ENCODE data around the gene SEC31B.

SEC31B gene

DNA sequence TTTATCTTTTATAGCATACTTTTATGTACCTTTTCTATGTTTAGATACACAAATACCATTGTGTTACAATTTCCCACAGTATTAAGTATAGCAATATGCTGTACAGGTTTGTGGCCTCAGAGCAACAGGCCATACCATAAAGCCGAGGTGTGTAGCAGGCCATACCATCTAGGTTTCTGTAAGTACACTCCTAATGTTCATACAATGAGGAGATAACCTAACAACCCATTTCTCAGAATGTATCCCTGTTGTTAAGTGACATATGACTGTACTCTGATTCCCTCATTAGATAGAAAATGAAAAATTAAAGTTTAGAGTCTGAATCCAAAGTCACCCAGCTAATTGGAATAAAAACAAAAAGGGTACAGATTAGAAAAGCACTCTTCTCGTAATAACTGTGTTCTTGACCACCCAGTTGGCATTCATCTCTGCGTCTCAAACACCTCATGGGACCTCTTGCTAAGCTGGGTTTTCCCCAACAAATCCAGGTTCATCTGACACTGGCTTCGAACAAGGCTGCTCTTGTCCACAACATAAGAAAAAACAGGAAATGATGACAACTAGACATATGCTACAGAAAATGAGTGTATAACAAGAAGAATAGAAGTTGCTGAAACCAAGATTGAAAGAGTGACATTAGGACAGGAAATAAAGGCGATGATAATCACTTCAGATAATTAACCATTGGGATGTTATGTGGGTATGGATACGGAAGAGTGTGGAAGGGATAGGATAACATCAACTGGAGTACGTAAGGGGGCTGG, 8.6 kb upstream of the SEC31B start:
- DNase-seq, result no peak

DNA sequence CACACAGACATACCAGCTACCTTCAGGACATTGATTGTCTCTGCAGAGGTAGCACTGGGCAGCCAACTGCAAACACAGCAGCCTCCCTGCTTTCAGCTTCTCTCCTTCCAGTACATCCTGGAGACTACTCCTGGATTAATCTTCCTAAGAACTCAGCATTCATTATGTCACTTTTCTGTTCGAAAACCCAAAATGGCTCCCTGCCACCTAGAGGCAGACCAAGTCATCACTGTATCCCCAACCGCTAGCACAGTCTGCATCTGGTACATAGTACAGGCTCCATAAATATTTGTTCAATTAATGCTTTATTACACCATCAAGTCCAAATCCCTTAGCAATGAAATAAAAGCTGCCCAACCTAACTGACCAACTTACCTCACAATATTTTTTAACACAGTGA, 5.0 kb upstream of the SEC31B start:
- DNase-seq, result no peak

DNA sequence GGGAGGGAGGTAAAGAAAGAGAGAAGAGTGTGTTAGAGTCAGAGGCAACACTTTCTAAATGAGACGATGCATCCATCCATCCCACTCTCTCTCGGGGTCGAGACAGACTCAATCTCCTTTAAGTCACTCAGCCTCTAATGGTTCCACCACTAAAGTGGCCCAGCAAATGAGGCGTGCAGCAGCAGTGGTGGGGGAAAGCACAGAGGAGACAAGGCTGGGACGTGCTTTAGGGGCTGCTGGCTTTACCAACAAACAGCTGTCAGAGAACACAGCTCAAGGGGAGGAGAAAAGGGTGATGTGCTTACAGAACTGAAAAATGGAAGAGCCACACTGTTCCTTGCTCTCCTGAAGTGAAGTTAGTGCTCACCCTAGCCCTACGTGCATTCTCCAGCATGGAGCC, 4.5 kb upstream of the SEC31B start:
- DNase-seq, result no peak

DNA sequence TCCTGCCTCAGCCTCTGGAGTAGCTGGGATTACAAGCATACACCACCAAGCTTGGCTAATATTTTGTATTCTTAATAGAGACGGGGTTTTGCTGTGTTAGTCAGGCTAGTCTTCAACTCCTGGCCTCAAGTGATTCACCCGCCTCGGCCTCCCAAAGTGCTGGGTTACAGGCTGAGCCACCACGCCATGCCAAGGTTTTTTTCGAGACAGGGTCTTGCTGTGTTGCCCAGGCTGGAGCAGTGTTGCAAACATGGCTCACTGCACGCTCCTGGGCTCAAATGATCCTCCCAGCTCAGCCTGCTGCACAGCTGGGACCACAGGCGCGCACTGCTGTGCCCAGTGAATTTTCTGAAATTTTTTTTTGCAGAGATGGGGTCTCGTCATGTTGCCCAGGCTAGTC, 3.3 kb upstream of the SEC31B start:
- no peak for DNase-seq

DNA sequence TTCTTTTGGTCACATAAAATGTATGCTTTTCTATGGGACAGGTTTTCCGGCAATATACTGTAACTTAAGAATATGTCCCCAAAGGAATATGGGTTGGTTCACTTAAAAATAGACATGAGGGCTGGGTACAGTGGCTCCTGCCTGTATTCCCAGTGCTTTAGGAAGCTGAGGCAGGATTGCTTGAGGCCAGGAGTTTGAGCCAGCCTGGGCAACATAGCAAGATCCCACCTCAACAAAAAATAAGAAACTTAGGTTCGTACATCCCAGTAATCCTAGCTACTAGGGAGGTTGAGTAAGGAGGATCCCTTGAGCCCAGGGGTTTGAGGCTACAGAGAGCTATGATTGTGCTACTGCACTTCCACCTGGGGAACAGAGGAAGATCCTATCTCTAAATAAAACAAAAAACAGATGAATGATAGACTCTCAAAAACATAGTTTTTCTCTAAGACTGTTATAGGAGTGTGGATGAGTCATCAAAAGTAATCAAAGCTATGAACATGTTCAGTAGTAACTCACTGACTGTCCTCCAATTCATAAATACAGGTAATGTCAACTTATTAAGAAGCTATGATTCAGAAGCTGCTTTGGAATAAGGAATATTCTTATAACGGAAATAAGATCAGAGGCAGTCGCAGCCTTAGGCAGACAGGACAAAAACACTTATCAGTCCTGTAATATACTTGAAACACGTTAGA, 2.6 kb upstream of the SEC31B start:
- DNase-seq, result no peak

DNA sequence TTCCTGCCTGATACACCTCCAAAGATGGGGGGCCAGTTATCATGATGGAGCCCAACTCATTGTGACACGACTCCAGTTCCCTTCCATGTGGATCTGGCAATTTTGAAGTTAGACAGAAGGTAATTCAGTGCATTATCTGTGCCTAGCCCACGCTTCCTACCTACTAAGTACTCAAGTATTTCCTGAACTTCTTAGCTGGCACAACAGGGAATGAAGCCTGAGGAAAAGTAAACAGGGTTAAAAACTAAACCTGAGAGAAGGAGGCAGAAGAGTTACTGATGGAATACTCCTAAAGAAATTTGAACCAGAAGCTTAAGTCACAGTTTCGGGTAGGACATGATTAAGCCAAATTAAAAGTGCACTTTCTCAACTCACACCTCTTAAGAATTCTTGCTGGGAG, 1.1 kb upstream of the SEC31B start:
- no peak for DNase-seq

DNA sequence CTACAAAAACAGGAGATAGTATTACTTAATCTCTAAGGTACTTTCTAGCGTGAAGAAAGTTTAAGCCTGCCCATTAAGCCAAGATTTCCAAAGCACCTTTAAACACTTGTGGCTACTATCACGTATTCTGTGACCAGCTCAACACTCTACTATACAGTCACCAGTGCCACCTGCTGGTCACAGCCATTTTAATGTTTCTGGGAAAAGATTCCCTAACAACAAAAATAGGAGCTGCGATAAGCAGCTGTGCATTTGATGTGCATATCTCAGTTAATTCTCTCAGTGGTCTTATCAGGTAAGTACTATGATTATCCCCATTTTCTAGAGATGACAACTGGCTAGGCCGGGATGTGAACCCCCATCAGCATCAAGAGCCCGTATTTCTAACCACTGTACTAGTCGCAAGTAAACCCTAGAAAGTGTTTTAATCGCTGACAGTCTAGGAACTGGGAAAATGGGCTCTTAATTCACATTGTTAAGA, 860 bp downstream of the SEC31B start:
- DNase-seq, result no peak

DNA sequence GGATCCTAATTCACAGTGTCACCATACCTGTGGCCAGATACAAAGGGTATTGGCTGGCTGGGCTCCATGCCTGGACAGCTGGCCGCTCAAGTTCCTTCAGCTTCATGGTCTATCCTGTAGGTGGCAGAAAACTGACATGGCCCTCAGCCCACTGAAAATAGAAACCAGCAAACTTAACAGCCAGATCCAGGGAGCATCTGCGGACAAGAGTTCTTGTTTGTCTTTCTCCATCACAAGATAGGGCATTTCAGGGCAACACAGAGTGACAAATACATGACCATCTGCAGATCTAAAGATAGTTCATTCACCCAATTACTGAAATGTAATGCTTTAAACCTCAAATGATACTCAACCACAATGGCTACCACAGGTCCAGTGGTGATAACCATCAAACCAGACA, 2.8 kb downstream of the SEC31B start:
- no peak for DNase-seq

DNA sequence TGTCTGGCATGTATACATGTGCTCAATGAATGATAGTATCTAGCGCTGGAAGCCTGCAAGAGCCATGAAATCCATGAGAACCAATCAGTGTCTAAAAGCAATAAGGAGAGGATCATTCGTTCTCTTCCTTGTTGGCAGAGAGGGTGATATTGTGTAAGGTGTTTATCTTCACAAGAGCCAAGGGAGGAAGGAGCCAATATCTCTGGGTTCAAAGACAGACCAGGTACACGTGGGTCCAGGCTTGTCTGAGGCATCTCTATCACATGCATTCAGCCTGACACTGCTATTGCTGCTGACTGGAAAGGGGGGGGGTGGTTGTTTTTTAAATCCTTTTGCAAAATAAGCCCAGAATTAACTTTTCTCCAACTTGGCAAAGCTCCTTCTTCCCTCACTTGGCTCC, 4.0 kb downstream of the SEC31B start:
- no peak for DNase-seq

DNA sequence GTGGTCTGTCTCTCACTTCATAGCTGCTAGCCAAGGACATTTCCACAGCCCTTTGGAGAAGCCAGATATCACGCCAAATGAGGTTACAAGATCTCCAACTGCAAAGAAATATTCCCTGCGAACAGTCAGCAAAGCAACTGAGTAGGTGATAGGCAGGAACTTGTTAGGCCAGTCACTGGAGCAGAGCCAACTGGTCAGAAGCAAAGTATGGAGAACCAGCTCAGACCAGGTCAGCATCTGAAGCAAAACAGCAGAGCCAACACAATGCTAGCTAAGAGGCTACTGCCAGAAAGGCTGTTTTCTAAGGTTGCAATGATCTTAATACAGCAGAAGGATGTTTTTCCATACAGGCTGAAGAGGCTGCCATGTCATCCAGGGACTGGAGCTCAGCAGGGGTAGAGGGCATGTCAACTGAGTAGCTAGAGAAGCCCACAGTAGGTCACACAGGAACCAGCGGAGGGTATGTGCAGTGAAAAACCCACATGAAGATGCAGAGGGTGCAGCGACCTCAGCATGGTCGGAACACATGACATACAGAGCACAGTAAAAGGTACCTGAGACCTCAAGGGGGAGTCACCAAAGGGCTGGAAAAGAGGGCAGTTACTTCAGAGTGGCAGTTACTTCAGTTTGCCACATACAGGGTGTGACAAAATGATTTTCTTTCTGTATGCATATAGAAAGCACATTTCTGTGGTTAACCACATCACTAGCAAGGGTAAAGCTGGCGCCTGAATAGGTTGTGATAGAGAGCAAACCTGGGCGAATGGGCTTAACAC, 8.9 kb downstream of the SEC31B start:
- no peak for DNase-seq

DNA sequence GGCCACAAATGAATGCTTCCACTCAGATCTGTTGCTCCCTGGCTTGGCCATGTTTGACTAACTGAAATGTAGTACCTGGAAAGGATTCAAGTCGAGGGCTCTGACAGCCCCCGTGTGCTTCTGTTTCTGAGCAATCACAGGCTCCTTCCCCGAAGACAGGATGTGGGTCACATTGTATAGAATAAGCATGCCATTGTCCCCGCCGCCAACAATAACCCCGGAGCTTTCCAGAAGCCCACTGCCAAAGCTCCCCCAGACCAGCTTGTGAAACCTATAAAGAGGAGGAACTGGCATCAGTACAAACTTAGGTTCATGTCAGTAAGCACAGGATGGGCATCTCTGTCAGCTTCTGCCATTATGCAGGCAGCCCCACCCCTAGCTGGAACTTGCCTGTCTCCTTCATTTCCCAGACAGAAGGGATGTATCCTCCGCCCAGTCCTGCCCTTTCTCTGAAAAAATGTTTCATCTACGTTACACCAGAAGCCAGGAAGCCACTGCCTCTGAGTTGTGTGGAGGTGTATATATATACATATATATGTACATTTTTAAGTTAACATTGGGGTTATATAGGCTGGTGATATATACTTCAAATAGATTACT, 10.3 kb downstream of the SEC31B start:
- DNase-seq, result no peak

DNA sequence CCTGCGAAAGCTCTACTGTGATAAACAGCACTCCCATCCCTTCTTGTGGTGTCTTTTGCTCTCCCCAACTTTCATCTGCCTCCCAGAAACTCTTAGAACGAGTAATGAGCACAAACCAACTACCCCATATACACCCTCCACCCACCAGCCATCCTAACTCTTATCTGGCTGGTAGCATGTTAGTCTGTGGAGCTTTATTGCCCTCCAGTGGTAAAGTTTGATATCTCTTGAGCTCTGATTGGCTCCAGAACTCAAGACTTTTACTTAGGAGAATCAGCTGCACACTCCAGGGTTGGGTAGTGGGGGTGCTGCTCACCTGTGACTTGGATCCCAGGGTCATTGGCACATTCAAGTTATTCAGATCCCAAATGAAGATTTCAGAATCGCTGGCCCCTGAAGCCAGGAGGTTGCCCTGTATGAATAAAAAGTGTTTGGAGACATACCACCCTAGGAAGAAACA, 10.9 kb downstream of the SEC31B start:
- no peak for DNase-seq

DNA sequence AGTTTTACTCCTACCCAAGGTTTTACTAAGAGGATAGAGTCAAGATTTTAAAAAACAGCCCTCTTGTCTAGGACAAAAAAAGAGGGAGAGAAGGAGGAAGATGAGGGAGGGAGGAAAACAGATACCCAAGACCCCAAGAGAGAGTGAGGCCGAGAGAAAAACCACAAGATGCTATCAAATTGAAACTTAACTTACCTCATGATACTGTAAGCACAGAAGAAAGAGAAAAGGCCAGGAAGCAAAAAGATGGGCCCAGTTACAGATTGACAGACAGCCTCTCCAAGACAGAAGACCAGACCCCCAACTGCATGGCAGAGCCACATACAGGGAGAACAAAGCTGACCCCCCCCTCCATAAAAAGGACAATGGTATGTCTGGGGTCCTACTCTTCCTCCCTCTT, 11.4 kb downstream of the SEC31B start:
- no peak for DNase-seq

DNA sequence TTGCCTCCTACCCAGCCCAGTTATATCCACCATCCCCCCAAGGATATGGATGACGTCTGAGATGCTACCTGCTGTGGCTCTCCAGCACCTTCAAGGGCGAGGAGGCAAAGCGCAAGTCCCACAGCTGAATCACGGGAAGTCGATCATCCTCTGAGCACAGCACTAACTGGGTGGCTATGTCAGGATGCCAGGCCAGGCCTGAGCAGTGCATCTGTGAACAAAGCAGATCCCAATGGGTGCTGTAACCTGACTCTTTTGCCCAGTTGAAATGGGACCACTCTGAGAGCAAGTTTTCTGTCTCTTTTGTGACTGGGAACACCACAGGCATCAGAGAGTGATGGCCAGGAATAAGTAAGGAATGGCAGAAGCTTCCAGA, 12.3 kb downstream of the SEC31B start:
- DNase-seq, result no peak

DNA sequence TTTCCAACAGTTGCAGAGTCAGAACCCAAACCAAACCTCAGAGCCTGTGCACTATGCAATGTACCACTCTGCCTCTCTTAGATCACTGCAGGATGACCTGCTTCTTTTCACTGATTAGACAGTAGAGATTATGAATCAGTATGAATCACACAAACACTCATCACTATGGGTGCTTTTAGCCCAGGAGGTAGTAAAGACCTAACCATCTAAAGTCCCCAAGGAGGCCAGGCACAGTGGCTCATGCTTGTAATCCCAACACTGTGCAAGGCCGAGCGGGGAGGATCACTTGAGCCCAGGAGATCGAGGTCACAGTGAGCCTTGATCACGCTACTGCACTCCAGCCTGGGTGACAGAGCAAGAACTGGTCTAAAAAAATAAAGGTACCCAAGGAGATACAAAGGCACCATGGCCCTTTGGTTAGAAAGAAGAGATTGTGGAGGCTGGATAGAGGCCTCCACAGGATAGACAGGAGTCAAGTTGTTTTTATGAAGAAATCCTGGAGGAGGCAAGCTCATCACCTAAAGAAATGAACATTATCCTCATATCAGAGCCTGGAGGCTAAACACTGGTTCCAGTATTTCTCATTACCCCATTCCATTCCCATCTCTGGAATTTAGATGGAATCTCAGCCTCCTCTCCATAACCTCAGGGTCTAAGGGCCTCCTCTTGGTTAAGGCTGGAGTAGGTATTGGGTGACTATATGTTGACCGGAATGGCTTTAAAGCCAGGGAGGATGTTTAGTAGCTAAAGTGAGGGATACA, 12.9 kb downstream of the SEC31B start:
- no peak for DNase-seq

DNA sequence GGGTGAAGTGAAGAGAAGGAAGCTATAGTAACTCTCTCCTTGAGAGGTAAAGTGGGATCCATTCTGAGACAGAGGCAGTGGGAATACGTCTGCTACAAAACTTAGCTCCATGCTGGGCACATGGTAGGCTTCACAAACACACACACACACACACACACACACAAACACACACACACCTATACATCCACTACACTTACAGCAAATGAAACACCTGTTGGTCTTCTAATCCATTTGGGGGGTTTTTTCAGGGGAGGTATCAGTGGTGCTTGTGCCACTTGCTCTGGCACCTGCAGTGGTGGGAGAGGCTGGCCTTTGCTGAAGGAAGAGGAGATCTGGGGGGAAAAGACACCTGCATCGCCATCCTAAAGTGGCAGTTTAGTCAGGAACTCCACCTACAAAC, 14.5 kb downstream of the SEC31B start:
- DNase-seq, result no peak

DNA sequence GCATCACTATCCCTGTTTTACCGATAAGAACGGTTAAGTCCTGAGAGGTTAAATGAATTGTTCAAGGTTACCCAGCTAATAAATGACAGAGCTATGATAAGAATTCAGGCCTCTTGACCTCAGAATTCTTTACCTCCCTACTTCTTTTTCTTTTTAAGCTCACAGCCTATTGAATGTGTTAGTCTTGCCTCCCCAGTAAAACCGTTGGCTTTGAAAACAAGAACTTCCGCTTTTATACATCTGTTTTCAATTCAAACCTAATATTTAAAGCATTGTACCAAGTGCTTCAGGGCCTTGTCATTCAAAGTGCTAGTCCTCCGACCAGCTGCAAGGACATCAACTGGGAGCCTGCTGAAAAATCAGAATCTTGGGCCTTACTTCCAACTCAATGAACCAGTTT, 15.6 kb downstream of the SEC31B start:
- no peak for DNase-seq

DNA sequence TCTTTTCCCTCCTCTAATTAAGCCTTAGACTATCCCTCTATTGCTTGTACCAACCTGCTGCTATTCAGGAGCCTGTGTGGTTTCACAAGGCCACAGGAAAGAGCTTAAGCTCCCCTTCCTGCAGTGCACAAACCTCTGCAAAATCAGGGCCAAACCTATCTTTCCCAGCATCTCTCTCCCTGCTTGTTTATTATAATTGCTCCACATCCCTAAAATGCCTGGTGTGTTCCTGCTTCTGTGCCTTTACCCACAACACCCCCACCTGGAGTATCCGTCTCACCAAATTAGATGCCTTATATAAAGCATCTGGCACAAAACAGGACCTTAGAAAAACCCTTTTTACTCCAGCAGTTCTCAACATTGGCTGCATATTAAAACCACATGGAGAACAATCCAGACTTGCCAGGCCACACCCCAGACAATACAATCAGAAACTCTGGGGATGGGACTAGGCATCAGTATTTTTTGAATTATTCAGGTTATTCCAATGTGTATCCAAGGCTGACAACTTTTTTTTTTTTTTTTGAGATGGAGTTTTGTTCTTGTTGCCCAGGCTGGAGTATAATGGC, 16.7 kb downstream of the SEC31B start:
- DNase-seq, result no peak

DNA sequence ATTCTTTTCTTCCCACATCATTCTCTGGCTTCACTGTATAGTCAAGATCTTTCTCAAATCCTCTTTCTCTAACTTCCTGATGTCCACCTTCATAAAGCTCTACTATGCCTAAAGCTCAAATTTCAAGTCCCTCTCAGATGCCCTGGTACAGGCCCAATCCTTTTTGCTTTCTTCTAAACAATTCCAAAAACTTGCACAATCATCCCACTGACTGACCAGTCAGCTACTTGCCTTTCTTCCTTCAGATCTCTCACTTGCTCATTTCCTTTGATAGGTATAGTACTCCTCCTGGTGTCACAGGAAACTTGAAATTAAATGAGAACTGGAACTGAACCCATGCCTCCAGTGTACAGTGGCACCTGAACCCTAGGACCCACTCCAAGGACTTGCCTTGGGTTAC, 18.2 kb downstream of the SEC31B start:
- DNase-seq, result no peak

DNA sequence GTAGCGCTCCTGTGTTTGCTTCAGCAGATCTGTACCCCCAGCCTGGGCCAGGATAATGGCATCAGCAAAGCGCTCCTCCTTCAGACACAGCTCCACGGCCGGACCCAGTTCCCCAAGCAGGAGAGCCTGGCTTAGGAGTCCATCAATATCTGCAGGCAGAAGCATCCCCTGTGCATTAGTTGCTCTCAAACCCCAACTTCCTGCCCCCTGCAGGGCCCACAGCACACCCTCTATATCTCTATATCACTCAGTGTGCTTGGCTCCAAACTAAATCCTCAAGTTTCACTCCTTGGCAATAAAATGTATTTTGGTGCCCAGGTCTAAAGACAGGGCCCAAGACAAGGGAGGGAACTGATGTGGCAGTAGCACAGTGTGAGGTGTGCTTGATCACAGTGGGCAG, 21.6 kb downstream of the SEC31B start:
- DNase-seq, result no peak

DNA sequence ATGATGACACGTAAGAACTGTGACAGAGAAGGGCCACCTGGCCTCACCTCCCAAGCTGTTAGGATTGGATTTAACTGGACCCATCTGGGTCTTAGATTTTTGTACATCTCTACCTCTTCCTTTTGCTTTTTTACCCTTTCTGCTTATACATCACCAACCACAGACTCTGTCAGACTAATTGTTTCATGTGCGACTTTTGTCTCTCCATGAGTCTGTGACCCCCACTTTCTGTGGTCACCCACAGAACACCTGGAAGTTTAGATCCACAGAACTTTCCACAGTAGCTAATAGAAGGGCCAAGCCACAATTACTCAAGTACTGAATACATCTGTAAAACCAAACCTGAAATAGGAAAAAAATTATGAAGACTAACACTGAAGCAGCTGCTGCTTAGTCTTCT, 23.1 kb downstream of the SEC31B start:
- no peak for DNase-seq

DNA sequence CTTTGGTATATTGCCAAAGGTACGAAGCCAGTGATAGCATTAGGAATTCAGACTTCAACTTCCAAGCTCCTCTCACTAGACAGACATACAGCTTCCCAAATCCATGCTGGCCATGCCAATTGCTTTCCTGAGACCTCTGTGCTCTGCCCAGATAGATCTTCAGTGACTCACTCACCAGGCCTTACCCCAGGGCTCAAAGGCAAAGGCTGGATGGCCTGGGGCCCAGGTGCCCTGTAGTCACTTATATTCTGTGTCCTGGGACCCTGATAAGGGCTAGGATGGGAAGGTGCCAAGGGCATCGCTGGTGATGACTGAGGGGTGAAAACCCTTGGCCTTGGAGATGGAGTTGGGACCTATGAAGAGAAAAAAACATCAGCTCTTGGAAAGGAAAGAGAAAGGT, 29.1 kb downstream of the SEC31B start:
- DNase-seq, result no peak

All from cortex of kidney (tissue), 1 donor.